ENCODE results near the gene MXRA7.

GRCh38 chr17:76734080-76734840, 23.5 kb upstream of the MXRA7 start:
- TF ChIP-seq EP300 (IDR thresholded peaks at IDR 0.05; ENCODE audit: borderline replicate concordance in 1 of 2, low read depth in 1 of 2, low read length in 1 of 2), result no peak
- no peak for TF ChIP-seq CTCF (IDR thresholded peaks at IDR 0.05)
- no peak for TF ChIP-seq MAX (IDR thresholded peaks at IDR 0.05; ENCODE audit: low read depth)
- no peak for TF ChIP-seq TEAD4 (IDR thresholded peaks at IDR 0.05; ENCODE audit: borderline replicate concordance, insufficient read depth)
- no peak for TF ChIP-seq EZH2phosphoT487 (IDR thresholded peaks at IDR 0.05; ENCODE audit: borderline replicate concordance, low read depth)
- TF ChIP-seq RCOR1 (IDR thresholded peaks at IDR 0.05; ENCODE audit: low read length), result no peak
- TF ChIP-seq CHD2 (IDR thresholded peaks at IDR 0.05; ENCODE audit: low read length, partially characterized antibody), result no peak
- TF ChIP-seq TAF1 (IDR thresholded peaks at IDR 0.05; ENCODE audit: borderline replicate concordance, low read depth, low read length), result no peak

All from SK-N-SH (cell line).